H9 (cell line): Measurements from ENCODE around the gene ABHD16B. TPM values are rescaled to one million over a fixed set of nuclear protein-coding genes. Genes with fewer than 3 reads are reported as not detected.

Experiments
- DNase-seq: peaks from one replicate; pipeline ENCODE4 v3.0.0-alpha.2; 2017
- H2AFZ ChIP-seq: one replicate; pipeline ENCODE4 v1.6.1; 2013; ENCODE audit warnings: mild to moderate bottlenecking, low read length, control low read depth, moderate library complexity
- H2AK5ac ChIP-seq: 2 replicates; pipeline ENCODE4 v1.6.1; 2013; ENCODE audit warnings: low read length, control low read depth, mixed read lengths; ENCODE audit not compliant: insufficient read length
- H2BK120ac ChIP-seq: one replicate; pipeline ENCODE4 v1.6.1; 2013; ENCODE audit warnings: low read depth, mild to moderate bottlenecking, low read length, control low read depth, inconsistent platforms; ENCODE audit not compliant: poor library complexity, severe bottlenecking
- H2BK12ac ChIP-seq: 2 replicates; pipeline ENCODE4 v1.6.1; 2013; ENCODE audit warnings: low read length, control low read depth, mixed read lengths, low read depth; ENCODE audit not compliant: insufficient read length
- H2BK15ac ChIP-seq: 2 replicates; pipeline ENCODE4 v1.6.1; 2013; ENCODE audit warnings: low read depth, low read length, control low read depth
- H2BK20ac ChIP-seq: one replicate; pipeline ENCODE4 v1.6.1; 2013; ENCODE audit warnings: low read depth, mild to moderate bottlenecking, low read length, control low read depth, inconsistent platforms; ENCODE audit not compliant: poor library complexity, severe bottlenecking
- H2BK5ac ChIP-seq: 2 replicates; pipeline ENCODE4 v1.6.1; 2013; ENCODE audit warnings: low read length, control low read depth, mixed read lengths; ENCODE audit not compliant: insufficient read length
- H3K14ac ChIP-seq: 2 replicates; pipeline ENCODE4 v1.6.1; 2013; ENCODE audit warnings: low read length, control low read depth; ENCODE audit not compliant: insufficient read depth
- H3K18ac ChIP-seq: 2 replicates; pipeline ENCODE4 v1.6.1; 2013; ENCODE audit warnings: low read depth, mild to moderate bottlenecking, mixed read lengths, low read length, control low read depth; ENCODE audit not compliant: insufficient read length
- H3K23ac ChIP-seq: 2 replicates; pipeline ENCODE4 v1.6.1; 2013; ENCODE audit warnings: low read length, control low read depth, mixed read lengths, low read depth; ENCODE audit not compliant: insufficient read length
- H3K23me2 ChIP-seq: 2 replicates; pipeline ENCODE4 v1.6.1; 2013; ENCODE audit warnings: low read depth, mild to moderate bottlenecking, mixed read lengths, low read length, control low read depth; ENCODE audit not compliant: insufficient read length, poor library complexity, severe bottlenecking
- H3K27ac ChIP-seq: 2 replicates; pipeline ENCODE4 v1.5.1; 2013; ENCODE audit warnings: low read length, control low read depth, mixed read lengths, low read depth; ENCODE audit not compliant: insufficient read length
- H3K27me3 ChIP-seq: 2 replicates; pipeline ENCODE4 v1.6.1; 2013; ENCODE audit warnings: low read length, control low read depth, inconsistent platforms; ENCODE audit not compliant: insufficient read depth
- H3K4ac ChIP-seq: 2 replicates; pipeline ENCODE4 v1.6.1; 2013; ENCODE audit warnings: low read depth, mild to moderate bottlenecking, control low read depth, inconsistent platforms, low read length, moderate library complexity
- H3K4me1 ChIP-seq: 2 replicates; pipeline ENCODE4 v1.6.1; 2013; ENCODE audit warnings: low read length, control low read depth, inconsistent platforms; ENCODE audit not compliant: insufficient read depth
- H3K4me2 ChIP-seq: 2 replicates; pipeline ENCODE4 v1.6.1; 2013; ENCODE audit warnings: low read length, control low read depth, mixed read lengths; ENCODE audit not compliant: insufficient read length, insufficient read depth
- H3K56ac ChIP-seq: 2 replicates; pipeline ENCODE4 v1.6.1; 2013; ENCODE audit warnings: low read depth, mild to moderate bottlenecking, mixed read lengths, low read length, control low read depth; ENCODE audit not compliant: insufficient read length
- H3K79me1 ChIP-seq: 2 replicates; pipeline ENCODE4 v1.6.1; 2013; ENCODE audit warnings: low read depth, mild to moderate bottlenecking, moderate library complexity, low read length, control low read depth, inconsistent platforms; ENCODE audit not compliant: insufficient read depth, poor library complexity, severe bottlenecking
- H3K79me2 ChIP-seq: 2 replicates; pipeline ENCODE4 v1.6.1; 2013; ENCODE audit warnings: low read length, control low read depth, inconsistent platforms; ENCODE audit not compliant: insufficient read depth
- H3K9ac ChIP-seq: 2 replicates; pipeline ENCODE4 v1.6.1; 2013; ENCODE audit warnings: low read length, control low read depth, mixed read lengths; ENCODE audit not compliant: insufficient read length; ENCODE audit errors: extremely low read depth
- H3K9me3 ChIP-seq: one replicate; pipeline ENCODE4 v1.6.1; 2013; ENCODE audit warnings: low read depth, low read length, inconsistent platforms; ENCODE audit not compliant: control insufficient read depth
- H3T11ph ChIP-seq: one replicate; pipeline ENCODE4 v1.6.1; 2013; ENCODE audit warnings: mild to moderate bottlenecking, low read length, control low read depth, inconsistent platforms
- H4K20me1 ChIP-seq: one replicate; pipeline ENCODE4 v1.6.1; 2013; ENCODE audit not compliant: control insufficient read depth, insufficient read length, insufficient read depth
- H4K5ac ChIP-seq: 2 replicates; pipeline ENCODE4 v1.6.1; 2013; ENCODE audit warnings: low read depth, mild to moderate bottlenecking, mixed read lengths, low read length, control low read depth; ENCODE audit not compliant: insufficient read length
- H4K8ac ChIP-seq: replicated peaks from 2 replicates; pipeline ENCODE4 v1.6.1; 2013; ENCODE audit warnings: low read length, control low read depth, mixed read lengths, low read depth; ENCODE audit not compliant: insufficient read length
- H4K91ac ChIP-seq: 2 replicates; pipeline ENCODE4 v1.6.1; 2013; ENCODE audit warnings: low read depth, mild to moderate bottlenecking, moderate library complexity, mixed read lengths, low read length, control low read depth; ENCODE audit not compliant: insufficient read length
- H3K27ac Mint-ChIP-seq, 3 experiments: 2 replicates in 2 of 3; 3 replicates in 1 of 3; pipeline ENCODE4 v1.8.0; 2020 to 2021; ENCODE audit warnings: mixed read lengths in 3 of 3, mild to moderate bottlenecking in 1 of 3, moderate library complexity in 1 of 3
- H3K27me3 Mint-ChIP-seq: 2 replicates; pipeline ENCODE4 v1.8.0; 2021; ENCODE audit warnings: low read depth, mild to moderate bottlenecking, moderate library complexity, mixed read lengths
- H3K36me3 Mint-ChIP-seq, 3 experiments: 2 replicates in 2 of 3; 3 replicates in 1 of 3; pipeline ENCODE4 v1.8.0; 2020 to 2021; ENCODE audit warnings: low read depth in 3 of 3, mixed read lengths in 3 of 3; ENCODE audit not compliant: insufficient read depth in 1 of 3
- H3K4me1 Mint-ChIP-seq, 2 experiments: 2 replicates each; pipeline ENCODE4 v1.8.0; 2020; ENCODE audit warnings: mixed read lengths in 2 of 2
- H3K4me3 Mint-ChIP-seq, 2 experiments: 2 replicates in 1 of 2; 3 replicates in 1 of 2; pipeline ENCODE4 v1.8.0; 2020 to 2021; ENCODE audit warnings: mild to moderate bottlenecking in 2 of 2, mixed read lengths in 2 of 2, moderate library complexity in 1 of 2
- H3K9me3 Mint-ChIP-seq, 2 experiments: 2 replicates in 1 of 2; 3 replicates in 1 of 2; pipeline ENCODE4 v1.8.0; 2020; ENCODE audit warnings: mild to moderate bottlenecking in 2 of 2, mixed read lengths in 2 of 2, moderate library complexity in 1 of 2
- WGBS: extraction: QIAGEN DNeasy Blood & Tissue Kit; methylation state at CpG from one replicate; pipeline ENCODE4 v1.1.7; 2013; ENCODE audit warnings: missing lambda C conversion rate, low lambda C conversion rate, mixed read lengths; ENCODE audit not compliant: insufficient read length; ENCODE audit errors: extremely low coverage; 5-methylcytosine and 5-hydroxymethylcytosine counted together
- total RNA-seq: library from RNA; stranded (reverse); gene quantifications from 2 replicates; pipeline ENCODE4 v1.2.1, GENCODE V29; 2021
- TF ChIP-seq, protein P1 (sequence below): fragments of 200-600 bp; sonication (generic); conservative IDR thresholded peaks from 3 replicates; pipeline ENCODE4 v1.8.0; 2021; ENCODE audit warnings: antibody characterized with exemption, mild to moderate bottlenecking

Gene ABHD16B
- total RNA-seq, 1 experiment from 2014 or later = not detected

- Histone ChIP-seq H2BK12ac (no peak overlapping the region), H3K4me1 (peaks cover 5% of the 10 kb centered on the region; the same call in 1 of the 2 replicates), H2BK5ac (no peak overlapping the region), H3K18ac (no peak overlapping the region), H4K8ac (no peak overlapping the region), H3K9me3 (no peaks in the 10 kb centered on the region), H3K56ac (no peak overlapping the region), H3K14ac (no peak overlapping the region), H3K27me3 (no peaks in the 10 kb centered on the region), H4K91ac (no peak overlapping the region), H4K5ac (no peak overlapping the region), H3K79me2 (no peaks in the 10 kb centered on the region), H2BK20ac (no peak overlapping the region), H3K79me1 (no peaks in the 10 kb centered on the region), H3K23ac (no peak overlapping the region), H2BK120ac (no peak overlapping the region), H3K4ac (no peak overlapping the region), H3K27ac (no peak overlapping the region), H2AFZ (no peak overlapping the region), H2BK15ac (no peak overlapping the region), H4K20me1 (no peaks in the 10 kb centered on the region), H3K4me2 (no peak overlapping the region), H3T11ph (no peak overlapping the region), H2AK5ac (no peak overlapping the region), H3K9ac (no peak overlapping the region), H3K23me2 (peaks cover 5% of the 10 kb centered on the region)
- TF ChIP-seq, protein P1, sequence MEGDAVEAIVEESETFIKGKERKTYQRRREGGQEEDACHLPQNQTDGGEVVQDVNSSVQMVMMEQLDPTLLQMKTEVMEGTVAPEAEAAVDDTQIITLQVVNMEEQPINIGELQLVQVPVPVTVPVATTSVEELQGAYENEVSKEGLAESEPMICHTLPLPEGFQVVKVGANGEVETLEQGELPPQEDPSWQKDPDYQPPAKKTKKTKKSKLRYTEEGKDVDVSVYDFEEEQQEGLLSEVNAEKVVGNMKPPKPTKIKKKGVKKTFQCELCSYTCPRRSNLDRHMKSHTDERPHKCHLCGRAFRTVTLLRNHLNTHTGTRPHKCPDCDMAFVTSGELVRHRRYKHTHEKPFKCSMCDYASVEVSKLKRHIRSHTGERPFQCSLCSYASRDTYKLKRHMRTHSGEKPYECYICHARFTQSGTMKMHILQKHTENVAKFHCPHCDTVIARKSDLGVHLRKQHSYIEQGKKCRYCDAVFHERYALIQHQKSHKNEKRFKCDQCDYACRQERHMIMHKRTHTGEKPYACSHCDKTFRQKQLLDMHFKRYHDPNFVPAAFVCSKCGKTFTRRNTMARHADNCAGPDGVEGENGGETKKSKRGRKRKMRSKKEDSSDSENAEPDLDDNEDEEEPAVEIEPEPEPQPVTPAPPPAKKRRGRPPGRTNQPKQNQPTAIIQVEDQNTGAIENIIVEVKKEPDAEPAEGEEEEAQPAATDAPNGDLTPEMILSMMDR = no peak
- peaks cover 12 to 16% of the 10 kb centered on the region in 2 experiments for H3K4me1 Mint-ChIP-seq
- no CpG with 5 or more reads among the region's 9 CpGs for WGBS
- peaks cover 4% of the 10 kb centered on the region for H3K27me3 Mint-ChIP-seq
- H3K9me3 Mint-ChIP-seq = no peaks in the 10 kb centered on the region
- H3K36me3 Mint-ChIP-seq = no peaks in the 10 kb centered on the region
- no peak overlapping the region for H3K4me3 Mint-ChIP-seq
- no peak for DNase-seq
- no peak overlapping the region for H3K27ac Mint-ChIP-seq
Measured at GRCh38 chr20:63844511-63844991, 16.7 kb upstream of the ABHD16B start.
